ENCODE results near the gene ALDH2.
"Not testable (repeated sequence)": the region's sequence is repeated elsewhere in the genome, so short reads cannot be mapped to it uniquely, and the experiment has no call there.

ALDH2 gene

GRCh38 chr12:111806304-111806703 lies 39.6 kb downstream of the ALDH2 start:
- no peak for DNase-seq (ENCODE audit: low read depth in 1 of 2, low spot score in 1 of 2)
- no peak for TF ChIP-seq JUND (IDR thresholded peaks at IDR 0.05; ENCODE audit: low read depth)
- in situ Hi-C loops (cut with HindIII; ENCODE audit: low pct_unique_long_range_greater_than_20kb, low sequenced_read_pairs) = no loop called here

- in situ Hi-C loops (cut with HindIII; ENCODE audit: low pct_unique_long_range_greater_than_20kb, low sequenced_read_pairs) = no loop called here
- no peak for TF ChIP-seq JUND (IDR thresholded peaks at IDR 0.05; ENCODE audit: low read depth)
- DNase-seq (ENCODE audit: low read depth in 1 of 2, low spot score in 1 of 2) = no peak
Observed at GRCh38 chr12:111807232-111807631, 40.5 kb downstream of the ALDH2 start.

GRCh38 chr12:111812881-111813741 lies 46.4 kb downstream of the ALDH2 start:
- DNase-seq (ENCODE audit: low read depth in 1 of 2, low spot score in 1 of 2) = peak; percentile 67 to 92
- in situ Hi-C loops (cut with HindIII; ENCODE audit: low pct_unique_long_range_greater_than_20kb, low sequenced_read_pairs) = no loop called here
- no peak for TF ChIP-seq JUND (IDR thresholded peaks at IDR 0.05; ENCODE audit: low read depth)

GRCh38 chr12:111816065-111816615 lies 49.4 kb downstream of the ALDH2 start:
- DNase-seq (ENCODE audit: low read depth in 1 of 2, low spot score in 1 of 2) = no peak
- in situ Hi-C loops (cut with HindIII; ENCODE audit: low pct_unique_long_range_greater_than_20kb, low sequenced_read_pairs) = no loop called here
- no peak for TF ChIP-seq JUND (IDR thresholded peaks at IDR 0.05; ENCODE audit: low read depth)

GRCh38 chr12:111816898-111817297 lies 50.2 kb downstream of the ALDH2 start:
- DNase-seq (ENCODE audit: low read depth in 1 of 2, low spot score in 1 of 2) = not testable (repeated sequence)

GRCh38 chr12:111818340-111818739 lies 51.6 kb downstream of the ALDH2 start:
- no peak for DNase-seq (ENCODE audit: low read depth in 1 of 2, low spot score in 1 of 2)
- in situ Hi-C loops (cut with HindIII; ENCODE audit: low pct_unique_long_range_greater_than_20kb, low sequenced_read_pairs) = no loop called here
- no peak for TF ChIP-seq JUND (IDR thresholded peaks at IDR 0.05; ENCODE audit: low read depth)

More at GRCh38 chr12:111816898-111817297, 50.2 kb downstream of the ALDH2 start:
- in situ Hi-C loops (cut with HindIII; ENCODE audit: low pct_unique_long_range_greater_than_20kb, low sequenced_read_pairs) = not testable (repeated sequence)

GRCh38 chr12:111819191-111820158 lies 52.7 kb downstream of the ALDH2 start:
- no peak for TF ChIP-seq JUND (IDR thresholded peaks at IDR 0.05; ENCODE audit: low read depth)
- in situ Hi-C loops (cut with HindIII; ENCODE audit: low pct_unique_long_range_greater_than_20kb, low sequenced_read_pairs) = no loop called here
- peak in 1 of 2 experiments; percentile 82 for DNase-seq (ENCODE audit: low read depth in 1 of 2, low spot score in 1 of 2)

- in situ Hi-C loops (cut with HindIII; ENCODE audit: low pct_unique_long_range_greater_than_20kb, low sequenced_read_pairs); DNase-seq (ENCODE audit: low read depth in 1 of 2, low spot score in 1 of 2): not testable (repeated sequence)
Observed at GRCh38 chr12:111820828-111821227, 54.1 kb downstream of the ALDH2 start.

GRCh38 chr12:111822886-111823285 lies 56.2 kb downstream of the ALDH2 start:
- in situ Hi-C loops (cut with HindIII; ENCODE audit: low pct_unique_long_range_greater_than_20kb, low sequenced_read_pairs) = no loop called here
- no peak for TF ChIP-seq JUND (IDR thresholded peaks at IDR 0.05; ENCODE audit: low read depth)
- no peak for DNase-seq (ENCODE audit: low read depth in 1 of 2, low spot score in 1 of 2)

- in situ Hi-C loops (cut with HindIII; ENCODE audit: low pct_unique_long_range_greater_than_20kb, low sequenced_read_pairs) = no loop called here
- TF ChIP-seq JUND (IDR thresholded peaks at IDR 0.05; ENCODE audit: low read depth) = no peak
- DNase-seq (ENCODE audit: low read depth in 1 of 2, low spot score in 1 of 2) = no peak
Observed at GRCh38 chr12:111823891-111824290, 57.2 kb downstream of the ALDH2 start.

- in situ Hi-C loops (cut with HindIII; ENCODE audit: low pct_unique_long_range_greater_than_20kb, low sequenced_read_pairs) = not testable (repeated sequence)
- peak in 1 of 2 experiments; percentile 31 for DNase-seq (ENCODE audit: low read depth in 1 of 2, low spot score in 1 of 2)
Observed at GRCh38 chr12:111824312-111824711, 57.6 kb downstream of the ALDH2 start.

GRCh38 chr12:111825509-111825908 lies 58.8 kb downstream of the ALDH2 start:
- in situ Hi-C loops (cut with HindIII; ENCODE audit: low pct_unique_long_range_greater_than_20kb, low sequenced_read_pairs) = no loop called here
- no peak for TF ChIP-seq JUND (IDR thresholded peaks at IDR 0.05; ENCODE audit: low read depth)
- no peak for DNase-seq (ENCODE audit: low read depth in 1 of 2, low spot score in 1 of 2)
